Liver (tissue), 9 donors: ENCODE results near the gene RSBN1L. TPM values are rescaled to one million over a fixed set of nuclear protein-coding genes. Genes with fewer than 3 reads are reported as not detected.

Experiments used
- DNase-seq: peaks from one replicate; pipeline ENCODE4 v3.0.0-alpha.2; 2017; ENCODE audit warnings: low spot score
- H3K27ac ChIP-seq, 2 donors: one replicate each; pipeline ENCODE4 v1.7.0; 2013; ENCODE audit warnings: inconsistent platforms in 2 of 2, low read length in 2 of 2, control low read depth in 1 of 2, low read depth in 1 of 2, mild to moderate bottlenecking in 1 of 2
- H3K27me3 ChIP-seq, 4 donors: one replicate each; pipeline versions ENCODE4 v1.6.1 to v1.7.0; 2013; ENCODE audit warnings: low read length in 3 of 4, inconsistent platforms in 1 of 4, mild to moderate bottlenecking in 1 of 4, moderate library complexity in 1 of 4; ENCODE audit not compliant: control insufficient read depth in 4 of 4, insufficient read depth in 4 of 4
- H3K36me3 ChIP-seq, 4 donors: one replicate each; pipeline versions ENCODE4 v1.6.1 to v1.7.0; 2013; ENCODE audit warnings: low read length in 3 of 4, mild to moderate bottlenecking in 3 of 4, low read depth in 1 of 4, moderate library complexity in 1 of 4; ENCODE audit not compliant: control insufficient read depth in 4 of 4, insufficient read depth in 3 of 4
- H3K4me1 ChIP-seq, 4 donors: one replicate each; pipeline versions ENCODE4 v1.6.1 to v1.7.0; 2013; ENCODE audit warnings: low read length in 3 of 4, mild to moderate bottlenecking in 3 of 4, moderate library complexity in 1 of 4; ENCODE audit not compliant: control insufficient read depth in 4 of 4, insufficient read depth in 4 of 4
- H3K4me3 ChIP-seq, 3 donors: one replicate each; pipeline versions ENCODE4 v1.6.1 to v1.7.0; 2013; ENCODE audit warnings: low read length in 3 of 3, control low read depth in 1 of 3, low read depth in 1 of 3, mild to moderate bottlenecking in 1 of 3
- H3K9ac ChIP-seq, 2 donors: one replicate each; pipeline ENCODE4 v1.7.0; 2013; ENCODE audit warnings: low read length in 2 of 2, mild to moderate bottlenecking in 2 of 2, moderate library complexity in 2 of 2, control low read depth in 1 of 2, low read depth in 1 of 2
- H3K9me3 ChIP-seq, 4 donors: one replicate each; pipeline versions ENCODE4 v1.6.1 to v1.7.0; 2013; ENCODE audit warnings: low read length in 3 of 4; ENCODE audit not compliant: control insufficient read depth in 4 of 4
- EGR1 ChIP-seq, 2 donors: IDR thresholded peaks; 2 replicates each; pipeline ENCODE4 v1.6.1; 2016 to 2018; ENCODE audit warnings: antibody characterized with exemption in 2 of 2, low read depth in 2 of 2
- FOXA1 ChIP-seq: IDR thresholded peaks from 2 replicates; pipeline ENCODE4 v1.6.1; 2016; ENCODE audit warnings: antibody characterized with exemption
- FOXA2 ChIP-seq: IDR thresholded peaks from 2 replicates; pipeline ENCODE4 v1.6.1; 2016; ENCODE audit warnings: antibody characterized with exemption
- GABPA ChIP-seq, 2 donors: IDR thresholded peaks in 1 of 2; conservative IDR thresholded peaks in 1 of 2; 2 replicates each; pipeline ENCODE4 v1.6.1; 2016; ENCODE audit warnings: antibody characterized with exemption in 2 of 2, mild to moderate bottlenecking in 1 of 2, moderate library complexity in 1 of 2
- HNF4A ChIP-seq, 2 donors: conservative IDR thresholded peaks; 2 replicates each; pipeline ENCODE4 v1.6.1; 2016; ENCODE audit warnings: antibody characterized with exemption in 2 of 2, mild to moderate bottlenecking in 2 of 2
- HNF4G ChIP-seq: IDR thresholded peaks from 2 replicates; pipeline ENCODE4 v1.6.1; 2016; ENCODE audit warnings: antibody characterized with exemption
- JUND ChIP-seq, 2 donors: IDR thresholded peaks; 2 replicates each; pipeline ENCODE4 v1.6.1; 2016; ENCODE audit warnings: antibody characterized with exemption in 2 of 2
- NR2F2 ChIP-seq: IDR thresholded peaks from 2 replicates; pipeline ENCODE4 v1.6.1; 2016; ENCODE audit warnings: antibody characterized with exemption
- RAD21 ChIP-seq, 2 donors: IDR thresholded peaks; 2 replicates each; pipeline ENCODE4 v1.6.1; 2016; ENCODE audit warnings: antibody characterized with exemption in 2 of 2, mild to moderate bottlenecking in 2 of 2
- SP1 ChIP-seq: IDR thresholded peaks from 2 replicates; pipeline ENCODE4 v1.6.1; 2018; ENCODE audit warnings: antibody characterized with exemption, mild to moderate bottlenecking
- YY1 ChIP-seq: IDR thresholded peaks from 2 replicates; pipeline ENCODE4 v1.6.1; 2016; ENCODE audit warnings: antibody characterized with exemption, mild to moderate bottlenecking
- WGBS: extraction: QIAGEN DNeasy Blood & Tissue Kit; methylation state at CpG from one replicate; pipeline ENCODE4 v1.1.7; 2013; 5-methylcytosine and 5-hydroxymethylcytosine counted together
- polyA plus RNA-seq, 2 donors: library from polyadenylated mRNA; stranded (reverse) in 1 of 2; unstranded in 1 of 2; fragments of 200-250 nt in 1 of 2; fragments of >200 nt in 1 of 2; fragmentation: Nextera tagmentation in 1 of 2; extraction: Ambion mirVana in 1 of 2; gene quantifications; one replicate each; pipeline versions ENCODE4 v1.2.1 to v1.2.3, GENCODE V29; 2013 to 2015
- total RNA-seq, 2 donors: library from RNA; depleted of rRNA; stranded (reverse); fragments of >200 nt; gene quantifications; one replicate each; pipeline ENCODE4 v1.2.3, GENCODE V29; 2014
- TF ChIP-seq, protein P1 (sequence below): IDR thresholded peaks from 2 replicates; pipeline ENCODE4 v1.6.1; 2016; ENCODE audit warnings: antibody characterized with exemption, mild to moderate bottlenecking
- TF ChIP-seq, protein P2 (sequence below): IDR thresholded peaks from 2 replicates; pipeline ENCODE4 v1.6.1; 2016; ENCODE audit warnings: antibody characterized with exemption
- TF ChIP-seq, protein P3 (sequence below): IDR thresholded peaks from 2 replicates; pipeline ENCODE4 v1.6.1; 2016; ENCODE audit warnings: antibody characterized with exemption
- TF ChIP-seq, protein P4 (sequence below): fragments of 150-350 bp; IDR thresholded peaks from 2 replicates; pipeline ENCODE4 v1.5.1; 2017; ENCODE audit warnings: improper control_type of control experiment, low read depth, low read length; ENCODE audit not compliant: missing input control
- TF ChIP-seq, protein P5 (sequence below): IDR thresholded peaks from 2 replicates; pipeline ENCODE4 v1.6.1; 2016; ENCODE audit warnings: antibody characterized with exemption
- donor health status: healthy.
- donor health status: healthy.
- donor health status: healthy.
- donor health status: healthy.
- donor health status: healthy.

The RSBN1L gene
- total and polyA plus RNA-seq, 4 donors, result 3.3 to 23.4 (median 7.9) TPM

DNA sequence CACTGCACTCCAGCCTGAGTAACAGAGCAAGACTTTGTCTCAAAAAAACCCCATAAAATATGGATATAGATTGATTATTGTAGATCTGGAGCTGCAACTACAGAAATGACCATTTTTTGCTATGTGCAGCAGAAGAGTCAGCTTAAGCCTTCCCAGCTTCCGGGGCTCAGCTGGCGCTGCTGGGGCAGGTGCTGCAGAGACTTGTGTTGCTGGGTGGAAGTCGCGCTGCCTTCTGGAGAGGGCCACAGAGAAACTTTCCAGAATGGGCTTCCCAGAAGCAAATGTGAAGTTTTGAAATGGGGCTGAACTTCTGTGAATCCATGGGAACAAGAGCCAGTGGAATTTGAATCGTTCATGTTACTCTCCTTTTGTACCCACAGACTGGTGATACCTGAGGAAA is 37.3 kb upstream of the RSBN1L start:
- H3K9me3 ChIP-seq, result no peaks in the 10 kb centered on the region
- no peak overlapping the region for H3K4me3 ChIP-seq
- DNase-seq, result no peak
- H3K27me3 ChIP-seq, result no peaks in the 10 kb centered on the region
- peaks cover 0 to 4% (median 0%) of the 10 kb centered on the region in 4 donors for H3K36me3 ChIP-seq
- TF ChIP-seq, protein P1, sequence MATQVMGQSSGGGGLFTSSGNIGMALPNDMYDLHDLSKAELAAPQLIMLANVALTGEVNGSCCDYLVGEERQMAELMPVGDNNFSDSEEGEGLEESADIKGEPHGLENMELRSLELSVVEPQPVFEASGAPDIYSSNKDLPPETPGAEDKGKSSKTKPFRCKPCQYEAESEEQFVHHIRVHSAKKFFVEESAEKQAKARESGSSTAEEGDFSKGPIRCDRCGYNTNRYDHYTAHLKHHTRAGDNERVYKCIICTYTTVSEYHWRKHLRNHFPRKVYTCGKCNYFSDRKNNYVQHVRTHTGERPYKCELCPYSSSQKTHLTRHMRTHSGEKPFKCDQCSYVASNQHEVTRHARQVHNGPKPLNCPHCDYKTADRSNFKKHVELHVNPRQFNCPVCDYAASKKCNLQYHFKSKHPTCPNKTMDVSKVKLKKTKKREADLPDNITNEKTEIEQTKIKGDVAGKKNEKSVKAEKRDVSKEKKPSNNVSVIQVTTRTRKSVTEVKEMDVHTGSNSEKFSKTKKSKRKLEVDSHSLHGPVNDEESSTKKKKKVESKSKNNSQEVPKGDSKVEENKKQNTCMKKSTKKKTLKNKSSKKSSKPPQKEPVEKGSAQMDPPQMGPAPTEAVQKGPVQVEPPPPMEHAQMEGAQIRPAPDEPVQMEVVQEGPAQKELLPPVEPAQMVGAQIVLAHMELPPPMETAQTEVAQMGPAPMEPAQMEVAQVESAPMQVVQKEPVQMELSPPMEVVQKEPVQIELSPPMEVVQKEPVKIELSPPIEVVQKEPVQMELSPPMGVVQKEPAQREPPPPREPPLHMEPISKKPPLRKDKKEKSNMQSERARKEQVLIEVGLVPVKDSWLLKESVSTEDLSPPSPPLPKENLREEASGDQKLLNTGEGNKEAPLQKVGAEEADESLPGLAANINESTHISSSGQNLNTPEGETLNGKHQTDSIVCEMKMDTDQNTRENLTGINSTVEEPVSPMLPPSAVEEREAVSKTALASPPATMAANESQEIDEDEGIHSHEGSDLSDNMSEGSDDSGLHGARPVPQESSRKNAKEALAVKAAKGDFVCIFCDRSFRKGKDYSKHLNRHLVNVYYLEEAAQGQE, result no peak
- no peak for TF ChIP-seq YY1
- no peak for TF ChIP-seq EGR1 (IDR thresholded peaks at IDR 0.05; ENCODE audit: low read depth in 2 of 2)
- no peak for TF ChIP-seq HNF4A (conservative IDR thresholded peaks at IDR 0.05)
- TF ChIP-seq, protein P2, sequence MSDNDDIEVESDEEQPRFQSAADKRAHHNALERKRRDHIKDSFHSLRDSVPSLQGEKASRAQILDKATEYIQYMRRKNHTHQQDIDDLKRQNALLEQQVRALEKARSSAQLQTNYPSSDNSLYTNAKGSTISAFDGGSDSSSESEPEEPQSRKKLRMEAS, result no peak
- TF ChIP-seq GABPA (IDR thresholded peaks at IDR 0.05 in 1 of 2, conservative IDR thresholded peaks at IDR 0.05 in 1 of 2), result no peak
- no peak for TF ChIP-seq JUND (IDR thresholded peaks at IDR 0.05)
- no peak for TF ChIP-seq SP1
- TF ChIP-seq NR2F2, result no peak
- no peak for TF ChIP-seq HNF4G
- TF ChIP-seq, protein P3, sequence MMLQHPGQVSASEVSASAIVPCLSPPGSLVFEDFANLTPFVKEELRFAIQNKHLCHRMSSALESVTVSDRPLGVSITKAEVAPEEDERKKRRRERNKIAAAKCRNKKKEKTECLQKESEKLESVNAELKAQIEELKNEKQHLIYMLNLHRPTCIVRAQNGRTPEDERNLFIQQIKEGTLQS, result no peak
- H3K4me1 ChIP-seq, result peaks cover 0 to 3% (median under 1%) of the 10 kb centered on the region in 4 donors
- 95% methylated on average over 5 of the region's 5 CpGs for WGBS
- H3K9ac ChIP-seq, result no peak overlapping the region
- no peak overlapping the region for H3K27ac ChIP-seq

DNA sequence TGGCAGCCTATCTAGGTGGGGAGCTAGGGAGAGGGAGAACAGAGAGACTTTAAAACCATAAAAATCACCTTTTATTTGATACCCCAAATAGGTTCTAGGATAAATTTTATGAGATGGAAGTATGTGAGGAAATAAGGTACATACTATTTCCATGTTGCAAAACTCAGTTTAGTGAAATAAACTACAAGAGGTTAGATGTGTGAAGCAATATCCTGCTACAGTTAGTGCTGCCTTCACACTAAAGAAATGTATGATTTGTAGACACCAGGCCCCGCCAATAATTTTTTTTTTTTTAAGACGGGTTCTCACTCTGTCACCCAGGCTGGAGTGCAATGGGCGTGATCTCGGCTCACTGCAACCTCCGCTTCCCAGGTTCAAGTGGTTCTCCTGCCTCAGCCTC is 34.4 kb upstream of the RSBN1L start:
- Histone ChIP-seq H3K4me3 (no peak overlapping the region), H3K27me3 (no peaks in the 10 kb centered on the region), H3K9ac (no peak overlapping the region), H3K36me3 (peaks cover 0 to 7% (median 0%) of the 10 kb centered on the region in 4 donors), H3K27ac (no peak overlapping the region), H3K4me1 (peaks cover 1 to 4% (median 3%) of the 10 kb centered on the region in 4 donors), H3K9me3 (no peaks in the 10 kb centered on the region)
- DNase-seq, result no peak
- WGBS, result 94% methylated on average over 5 of the region's 5 CpGs
- no peak for TF ChIP-seq FOXA1
- no peak for TF ChIP-seq JUND (IDR thresholded peaks at IDR 0.05)
- TF ChIP-seq, protein P2, result no peak
- TF ChIP-seq, protein P4, sequence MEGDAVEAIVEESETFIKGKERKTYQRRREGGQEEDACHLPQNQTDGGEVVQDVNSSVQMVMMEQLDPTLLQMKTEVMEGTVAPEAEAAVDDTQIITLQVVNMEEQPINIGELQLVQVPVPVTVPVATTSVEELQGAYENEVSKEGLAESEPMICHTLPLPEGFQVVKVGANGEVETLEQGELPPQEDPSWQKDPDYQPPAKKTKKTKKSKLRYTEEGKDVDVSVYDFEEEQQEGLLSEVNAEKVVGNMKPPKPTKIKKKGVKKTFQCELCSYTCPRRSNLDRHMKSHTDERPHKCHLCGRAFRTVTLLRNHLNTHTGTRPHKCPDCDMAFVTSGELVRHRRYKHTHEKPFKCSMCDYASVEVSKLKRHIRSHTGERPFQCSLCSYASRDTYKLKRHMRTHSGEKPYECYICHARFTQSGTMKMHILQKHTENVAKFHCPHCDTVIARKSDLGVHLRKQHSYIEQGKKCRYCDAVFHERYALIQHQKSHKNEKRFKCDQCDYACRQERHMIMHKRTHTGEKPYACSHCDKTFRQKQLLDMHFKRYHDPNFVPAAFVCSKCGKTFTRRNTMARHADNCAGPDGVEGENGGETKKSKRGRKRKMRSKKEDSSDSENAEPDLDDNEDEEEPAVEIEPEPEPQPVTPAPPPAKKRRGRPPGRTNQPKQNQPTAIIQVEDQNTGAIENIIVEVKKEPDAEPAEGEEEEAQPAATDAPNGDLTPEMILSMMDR, result no peak
- TF ChIP-seq, protein P5, sequence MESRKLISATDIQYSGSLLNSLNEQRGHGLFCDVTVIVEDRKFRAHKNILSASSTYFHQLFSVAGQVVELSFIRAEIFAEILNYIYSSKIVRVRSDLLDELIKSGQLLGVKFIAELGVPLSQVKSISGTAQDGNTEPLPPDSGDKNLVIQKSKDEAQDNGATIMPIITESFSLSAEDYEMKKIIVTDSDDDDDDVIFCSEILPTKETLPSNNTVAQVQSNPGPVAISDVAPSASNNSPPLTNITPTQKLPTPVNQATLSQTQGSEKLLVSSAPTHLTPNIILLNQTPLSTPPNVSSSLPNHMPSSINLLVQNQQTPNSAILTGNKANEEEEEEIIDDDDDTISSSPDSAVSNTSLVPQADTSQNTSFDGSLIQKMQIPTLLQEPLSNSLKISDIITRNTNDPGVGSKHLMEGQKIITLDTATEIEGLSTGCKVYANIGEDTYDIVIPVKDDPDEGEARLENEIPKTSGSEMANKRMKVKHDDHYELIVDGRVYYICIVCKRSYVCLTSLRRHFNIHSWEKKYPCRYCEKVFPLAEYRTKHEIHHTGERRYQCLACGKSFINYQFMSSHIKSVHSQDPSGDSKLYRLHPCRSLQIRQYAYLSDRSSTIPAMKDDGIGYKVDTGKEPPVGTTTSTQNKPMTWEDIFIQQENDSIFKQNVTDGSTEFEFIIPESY, result no peak
- no peak for TF ChIP-seq NR2F2
- no peak for TF ChIP-seq EGR1 (IDR thresholded peaks at IDR 0.05; ENCODE audit: low read depth in 2 of 2)
- TF ChIP-seq YY1, result no peak
- no peak for TF ChIP-seq HNF4A (conservative IDR thresholded peaks at IDR 0.05)
- no peak for TF ChIP-seq GABPA (IDR thresholded peaks at IDR 0.05 in 1 of 2, conservative IDR thresholded peaks at IDR 0.05 in 1 of 2)
- TF ChIP-seq RAD21 (IDR thresholded peaks at IDR 0.05), result no peak
- TF ChIP-seq FOXA2, result no peak
- TF ChIP-seq, protein P3, result no peak
- TF ChIP-seq, protein P1, result no peak
- no peak for TF ChIP-seq HNF4G
